Measurements from ENCODE around the gene PIEZO2. TPM values are rescaled to one million over a fixed set of nuclear protein-coding genes. Genes with fewer than 3 reads are reported as not detected.

The PIEZO2 gene
- polyA plus RNA-seq, 1 donor (not counting 4 experiments of a cell fraction or from before 2014, with no cell fraction given): not detected

GRCh38 chr18:11051462-11051861 lies 97.9 kb downstream of the PIEZO2 start:
- no peak overlapping the region for H3K4me3 ChIP-seq (ENCODE audit: control insufficient read depth in 2 of 3, extremely low read depth in 1 of 3, insufficient read depth in 2 of 3, low read depth in 1 of 3, low read length in 3 of 3)
- FAIRE-seq: no peak
- no peaks in the 10 kb centered on the region for H3K9me1 ChIP-seq (ENCODE audit: control insufficient read depth, extremely low read depth, insufficient read depth, low read length)
- H4K20me1 ChIP-seq (ENCODE audit: control insufficient read depth, extremely low read depth, insufficient read depth, low read length): no peaks in the 10 kb centered on the region
- H3K36me3 ChIP-seq (ENCODE audit: control insufficient read depth in 2 of 2, extremely low read depth in 1 of 2, insufficient read depth in 2 of 2, low read length in 2 of 2): no peaks in the 10 kb centered on the region
- no peak overlapping the region for H3K4me2 ChIP-seq (ENCODE audit: control insufficient read depth, extremely low read depth, insufficient read depth, low read depth, low read length)
- H3K4me1 ChIP-seq (ENCODE audit: control insufficient read depth, extremely low read depth, insufficient read depth, low read length): no peaks in the 10 kb centered on the region
- no peaks in the 10 kb centered on the region for H3K79me2 ChIP-seq (ENCODE audit: control insufficient read depth, insufficient read depth, low read length)
- H3K27me3 ChIP-seq (ENCODE audit: control insufficient read depth, extremely low read depth, insufficient read depth, low read length): no peaks in the 10 kb centered on the region
- no peak overlapping the region for H3K9ac ChIP-seq (ENCODE audit: control insufficient read depth, extremely low read depth, insufficient read depth, low read length)
- dilution Hi-C loops (cut with MboI; ENCODE audit: extremely low pct_ligation_motif_present, low sequenced_read_pairs): no loop called here
- H3K9me3 ChIP-seq (ENCODE audit: control insufficient read depth, low read depth, low read length): no peaks in the 10 kb centered on the region
- no peak overlapping the region for H3K27ac ChIP-seq (ENCODE audit: control insufficient read depth, insufficient read depth, low read length)
- H2AFZ ChIP-seq (ENCODE audit: control insufficient read depth, low read length): no peak overlapping the region
- TF ChIP-seq CTCF (optimal IDR thresholded peaks at IDR 0.05 in 1 of 3, IDR thresholded peaks at IDR 0.05 in 1 of 3, conservative IDR thresholded peaks at IDR 0.05 in 1 of 3; ENCODE audit: extremely low read depth in 1 of 3, insufficient read depth in 2 of 3, low read length in 3 of 3) (no peak), EZH2 (IDR thresholded peaks at IDR 0.05; ENCODE audit: low read length) (no peak)
- DNase-seq (ENCODE audit: low read depth, low spot score): no peak

- no peak for DNase-seq (ENCODE audit: low read depth, low spot score)
- TF ChIP-seq CTCF (optimal IDR thresholded peaks at IDR 0.05 in 1 of 3, IDR thresholded peaks at IDR 0.05 in 1 of 3, conservative IDR thresholded peaks at IDR 0.05 in 1 of 3; ENCODE audit: extremely low read depth in 1 of 3, insufficient read depth in 2 of 3, low read length in 3 of 3): no peak
- TF ChIP-seq EZH2 (IDR thresholded peaks at IDR 0.05; ENCODE audit: low read length): no peak
- no peaks in the 10 kb centered on the region for H3K4me1 ChIP-seq (ENCODE audit: control insufficient read depth, extremely low read depth, insufficient read depth, low read length)
- H3K9me1 ChIP-seq (ENCODE audit: control insufficient read depth, extremely low read depth, insufficient read depth, low read length): no peaks in the 10 kb centered on the region
- no peak overlapping the region for H2AFZ ChIP-seq (ENCODE audit: control insufficient read depth, low read length)
- FAIRE-seq: no peak
- no peaks in the 10 kb centered on the region for H3K9me3 ChIP-seq (ENCODE audit: control insufficient read depth, low read depth, low read length)
- no peak overlapping the region for H3K4me2 ChIP-seq (ENCODE audit: control insufficient read depth, extremely low read depth, insufficient read depth, low read depth, low read length)
- no peak overlapping the region for H3K27ac ChIP-seq (ENCODE audit: control insufficient read depth, insufficient read depth, low read length)
- dilution Hi-C loops (cut with MboI; ENCODE audit: extremely low pct_ligation_motif_present, low sequenced_read_pairs): no loop called here
- no peaks in the 10 kb centered on the region for H3K79me2 ChIP-seq (ENCODE audit: control insufficient read depth, insufficient read depth, low read length)
- no peaks in the 10 kb centered on the region for H3K36me3 ChIP-seq (ENCODE audit: control insufficient read depth in 2 of 2, extremely low read depth in 1 of 2, insufficient read depth in 2 of 2, low read length in 2 of 2)
- no peaks in the 10 kb centered on the region for H4K20me1 ChIP-seq (ENCODE audit: control insufficient read depth, extremely low read depth, insufficient read depth, low read length)
- no peaks in the 10 kb centered on the region for H3K27me3 ChIP-seq (ENCODE audit: control insufficient read depth, extremely low read depth, insufficient read depth, low read length)
- H3K9ac ChIP-seq (ENCODE audit: control insufficient read depth, extremely low read depth, insufficient read depth, low read length): no peak overlapping the region
- no peak overlapping the region for H3K4me3 ChIP-seq (ENCODE audit: control insufficient read depth in 2 of 3, extremely low read depth in 1 of 3, insufficient read depth in 2 of 3, low read depth in 1 of 3, low read length in 3 of 3)
These were observed 98.4 kb downstream of the PIEZO2 start for GRCh38 chr18:11050966-11051365.

Data from keratinocyte (primary cell).